ENCODE results near the gene IZUMO1R. TPM values are rescaled to one million over a fixed set of nuclear protein-coding genes. Genes with fewer than 3 reads are reported as not detected.

IZUMO1R gene
- total RNA-seq, 4 donors from 2014 or later = not detected

DNA sequence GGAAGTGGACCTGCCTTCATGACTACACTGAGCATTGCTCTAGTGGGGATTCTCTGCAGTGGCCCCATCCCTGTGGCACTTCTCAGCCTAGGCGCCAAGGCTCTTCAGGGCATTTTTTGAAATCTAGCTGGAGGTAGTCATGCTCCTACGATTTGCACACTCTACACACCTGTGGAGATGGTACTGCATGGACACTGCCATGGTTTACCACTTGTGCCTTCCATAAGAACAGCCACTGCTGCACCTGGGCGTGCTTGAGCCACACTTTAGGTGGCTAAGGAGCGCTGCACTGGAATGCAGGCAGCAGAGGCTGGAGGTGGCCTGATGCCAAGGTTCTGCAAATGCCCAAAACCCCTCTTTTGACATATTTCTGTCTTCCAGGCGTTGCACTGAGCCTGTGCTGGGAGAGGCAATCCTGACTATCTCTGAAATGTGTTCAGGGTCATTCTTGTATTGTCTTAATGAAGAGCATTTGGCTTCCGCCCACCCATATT lies 24.3 kb downstream of the IZUMO1R start:
- H3K9me3 ChIP-seq = no peaks in the 10 kb centered on the region
- H3K27me3 ChIP-seq = no peaks in the 10 kb centered on the region
- H3K4me1 ChIP-seq = no peaks in the 10 kb centered on the region
- H3K4me3 ChIP-seq = no peak overlapping the region
- no peak for DNase-seq
- in situ Hi-C loops (cut with MboI; ENCODE audit: low sequenced_read_pairs in 4 of 4) = no loop called here
- H3K36me3 ChIP-seq = no peaks in the 10 kb centered on the region
- no peak overlapping the region for H3K27ac ChIP-seq
- TF ChIP-seq, protein P1, sequence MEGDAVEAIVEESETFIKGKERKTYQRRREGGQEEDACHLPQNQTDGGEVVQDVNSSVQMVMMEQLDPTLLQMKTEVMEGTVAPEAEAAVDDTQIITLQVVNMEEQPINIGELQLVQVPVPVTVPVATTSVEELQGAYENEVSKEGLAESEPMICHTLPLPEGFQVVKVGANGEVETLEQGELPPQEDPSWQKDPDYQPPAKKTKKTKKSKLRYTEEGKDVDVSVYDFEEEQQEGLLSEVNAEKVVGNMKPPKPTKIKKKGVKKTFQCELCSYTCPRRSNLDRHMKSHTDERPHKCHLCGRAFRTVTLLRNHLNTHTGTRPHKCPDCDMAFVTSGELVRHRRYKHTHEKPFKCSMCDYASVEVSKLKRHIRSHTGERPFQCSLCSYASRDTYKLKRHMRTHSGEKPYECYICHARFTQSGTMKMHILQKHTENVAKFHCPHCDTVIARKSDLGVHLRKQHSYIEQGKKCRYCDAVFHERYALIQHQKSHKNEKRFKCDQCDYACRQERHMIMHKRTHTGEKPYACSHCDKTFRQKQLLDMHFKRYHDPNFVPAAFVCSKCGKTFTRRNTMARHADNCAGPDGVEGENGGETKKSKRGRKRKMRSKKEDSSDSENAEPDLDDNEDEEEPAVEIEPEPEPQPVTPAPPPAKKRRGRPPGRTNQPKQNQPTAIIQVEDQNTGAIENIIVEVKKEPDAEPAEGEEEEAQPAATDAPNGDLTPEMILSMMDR (IDR thresholded peaks at IDR 0.05 in 4 of 5, conservative IDR thresholded peaks at IDR 0.05 in 1 of 5) = no peak
- TF ChIP-seq POLR2A (IDR thresholded peaks at IDR 0.05) = no peak
- intact Hi-C loops (cut with DNase I; ENCODE audit: low total_unique reads) = no loop called here
- ATAC-seq = no peak

DNA sequence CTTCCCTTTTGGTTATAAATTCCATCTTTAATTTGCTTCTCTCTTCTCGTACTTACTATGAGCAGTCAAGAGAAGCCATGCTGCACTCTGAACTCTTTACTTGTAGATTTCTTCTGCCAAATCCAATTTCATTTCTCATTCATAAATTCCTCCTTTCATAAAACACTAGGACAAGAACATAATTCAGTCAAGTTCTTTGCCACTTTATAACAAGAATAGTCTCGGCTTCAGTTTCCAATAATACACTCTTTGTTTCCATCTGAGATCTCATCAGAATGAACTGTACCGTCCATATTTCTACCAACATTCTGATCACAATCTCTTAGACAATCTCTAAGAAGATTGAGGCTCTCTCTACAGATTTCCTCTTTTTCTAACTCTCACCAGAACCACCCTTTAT lies 25.1 kb downstream of the IZUMO1R start:
- H3K9me3 ChIP-seq = no peaks in the 10 kb centered on the region
- no peaks in the 10 kb centered on the region for H3K27me3 ChIP-seq
- no peak overlapping the region for H3K4me3 ChIP-seq
- no peak overlapping the region for H3K27ac ChIP-seq
- no peak for DNase-seq
- TF ChIP-seq, protein P1 (IDR thresholded peaks at IDR 0.05 in 4 of 5, conservative IDR thresholded peaks at IDR 0.05 in 1 of 5) = no peak
- TF ChIP-seq POLR2A (IDR thresholded peaks at IDR 0.05) = no peak
- intact Hi-C loops (cut with DNase I; ENCODE audit: low total_unique reads) (no loop called here), in situ Hi-C loops (cut with MboI; ENCODE audit: low sequenced_read_pairs in 4 of 4) (no loop called here)
- ATAC-seq = no peak
- H3K36me3 ChIP-seq = no peaks in the 10 kb centered on the region
- no peaks in the 10 kb centered on the region for H3K4me1 ChIP-seq

DNA sequence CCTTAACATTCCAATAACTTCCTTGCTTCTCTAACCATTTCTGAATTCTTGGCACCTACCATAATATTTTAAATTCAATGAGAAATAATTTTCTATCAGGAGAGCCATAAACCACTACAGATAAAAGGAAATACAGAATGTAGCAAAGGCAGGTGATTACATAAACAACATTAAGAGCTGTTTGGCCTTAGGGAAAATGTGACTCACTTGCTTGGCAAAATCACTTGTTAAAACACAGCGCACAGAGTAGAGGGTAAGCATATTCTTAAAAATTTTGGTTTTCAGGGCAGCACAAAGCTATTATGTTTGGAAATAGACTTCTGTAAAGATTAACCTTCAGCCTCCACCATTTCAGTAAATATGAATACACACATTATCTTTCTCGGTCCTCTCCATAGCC lies 26.4 kb downstream of the IZUMO1R start:
- in situ Hi-C loops (cut with MboI; ENCODE audit: low sequenced_read_pairs in 4 of 4) = no loop called here

DNA sequence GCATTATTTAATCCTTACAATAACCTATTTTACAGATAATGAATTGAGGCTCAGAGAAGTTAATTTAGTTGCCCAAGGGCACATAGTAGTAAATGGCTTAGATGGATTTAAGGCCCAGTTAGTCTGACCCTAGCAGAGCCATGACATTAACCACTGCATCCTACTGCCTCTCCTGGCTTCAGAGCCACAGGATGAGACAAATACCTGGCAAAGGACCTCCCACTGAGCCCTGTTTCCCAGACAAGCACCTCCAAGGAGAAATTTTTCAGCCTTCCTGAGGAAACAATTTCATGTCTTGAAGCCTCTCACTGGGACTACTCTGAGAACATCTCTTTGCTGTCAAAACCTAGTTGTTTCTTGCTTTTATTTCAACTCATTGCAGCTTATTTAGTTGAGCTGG lies 28.4 kb downstream of the IZUMO1R start:
- no peaks in the 10 kb centered on the region for H3K4me1 ChIP-seq
- DNase-seq (no peak), ATAC-seq (no peak)
- no peak overlapping the region for H3K27ac ChIP-seq
- H3K9me3 ChIP-seq = no peaks in the 10 kb centered on the region
- intact Hi-C loops (cut with DNase I; ENCODE audit: low total_unique reads) (no loop called here), in situ Hi-C loops (cut with MboI; ENCODE audit: low sequenced_read_pairs in 4 of 4) (no loop called here)
- no peak overlapping the region for H3K4me3 ChIP-seq
- no peaks in the 10 kb centered on the region for H3K27me3 ChIP-seq
- H3K36me3 ChIP-seq = no peaks in the 10 kb centered on the region
- TF ChIP-seq, protein P1 (IDR thresholded peaks at IDR 0.05 in 4 of 5, conservative IDR thresholded peaks at IDR 0.05 in 1 of 5) = no peak
- no peak for TF ChIP-seq POLR2A (IDR thresholded peaks at IDR 0.05)

More for the DNA sequence above, 26.4 kb downstream of the IZUMO1R start:
- H3K4me1 ChIP-seq = no peaks in the 10 kb centered on the region
- TF ChIP-seq, protein P1 (IDR thresholded peaks at IDR 0.05 in 4 of 5, conservative IDR thresholded peaks at IDR 0.05 in 1 of 5) = no peak
- no peak for TF ChIP-seq POLR2A (IDR thresholded peaks at IDR 0.05)
- no peaks in the 10 kb centered on the region for H3K9me3 ChIP-seq
- DNase-seq (no peak), ATAC-seq (no peak)
- H3K4me3 ChIP-seq = no peak overlapping the region
- no peaks in the 10 kb centered on the region for H3K27me3 ChIP-seq
- no peak overlapping the region for H3K27ac ChIP-seq
- intact Hi-C loops (cut with DNase I; ENCODE audit: low total_unique reads) = no loop called here
- no peaks in the 10 kb centered on the region for H3K36me3 ChIP-seq

DNA sequence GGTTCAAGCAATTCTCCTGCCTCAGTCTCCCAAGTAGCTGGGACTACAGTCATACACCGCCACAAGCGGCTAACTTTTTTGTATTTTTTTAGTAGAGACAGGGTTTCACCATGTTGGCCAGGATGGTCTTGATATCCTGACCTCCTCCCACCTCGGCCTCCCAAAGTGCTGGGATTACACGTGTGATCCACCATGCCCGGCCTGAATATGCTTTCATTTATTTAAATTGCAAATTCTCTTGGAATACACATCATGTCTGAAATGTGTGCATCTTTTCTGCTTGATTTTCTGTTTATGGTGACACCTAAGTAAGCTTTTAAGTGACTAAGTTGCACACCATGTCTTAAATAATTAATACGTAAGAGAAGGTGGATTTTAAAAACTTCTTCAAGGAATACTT lies 31.7 kb downstream of the IZUMO1R start:
- no peak for DNase-seq
- Histone ChIP-seq H3K36me3 (no peaks in the 10 kb centered on the region), H3K4me1 (no peaks in the 10 kb centered on the region), H3K27me3 (no peaks in the 10 kb centered on the region), H3K27ac (no peak overlapping the region), H3K9me3 (no peaks in the 10 kb centered on the region), H3K4me3 (no peak overlapping the region)
- ATAC-seq = no peak
- TF ChIP-seq, protein P1 (IDR thresholded peaks at IDR 0.05 in 4 of 5, conservative IDR thresholded peaks at IDR 0.05 in 1 of 5) = no peak
- TF ChIP-seq POLR2A (IDR thresholded peaks at IDR 0.05) = no peak
- intact Hi-C loops (cut with DNase I; ENCODE audit: low total_unique reads) = no loop called here
- in situ Hi-C loops (cut with MboI; ENCODE audit: low sequenced_read_pairs in 4 of 4) = no loop called here
